HEK293T (cell line): Measurements from ENCODE around the gene RGL2.

Experiments
- BHLHE40 ChIP-seq: fragments of 450-650 bp; IDR thresholded peaks from 2 replicates; pipeline ENCODE4 v1.6.1; 2016; ENCODE audit warnings: mild to moderate bottlenecking, moderate library complexity, borderline replicate concordance
- CTBP1 ChIP-seq: fragments of 450-650 bp; IDR thresholded peaks from 2 replicates; pipeline ENCODE4 v1.6.1; 2016; ENCODE audit warnings: borderline replicate concordance
- ELF4 ChIP-seq: fragments of 450-650 bp; IDR thresholded peaks from 2 replicates; pipeline ENCODE4 v1.6.1; 2017; ENCODE audit warnings: antibody characterized with exemption
- FOXM1 ChIP-seq: fragments of 450-650 bp; IDR thresholded peaks from 2 replicates; pipeline ENCODE4 v1.6.1; 2017; ENCODE audit warnings: mild to moderate bottlenecking, borderline replicate concordance
- LEF1 ChIP-seq: fragments of 450-650 bp; IDR thresholded peaks from 2 replicates; pipeline ENCODE4 v1.6.1; 2017; ENCODE audit warnings: mild to moderate bottlenecking, borderline replicate concordance
- NFRKB ChIP-seq: fragments of 450-650 bp; IDR thresholded peaks from 2 replicates; pipeline ENCODE4 v1.6.1; 2016; ENCODE audit warnings: mild to moderate bottlenecking, moderate library complexity
- TARDBP ChIP-seq: fragments of 450-650 bp; IDR thresholded peaks from 2 replicates; pipeline ENCODE4 v1.6.1; 2016
- ZNF384 ChIP-seq: fragments of 450-650 bp; IDR thresholded peaks from 2 replicates; pipeline ENCODE4 v1.6.1; 2016

GRCh38 chr6:33335916-33336315, 37.2 kb upstream of the RGL2 start:
- TF ChIP-seq ELF4 (no peak), TARDBP (no peak), LEF1 (no peak), FOXM1 (no peak), BHLHE40 (no peak), ZNF384 (no peak), CTBP1 (no peak), NFRKB (no peak)
